Stimulated activated memory B cell treated with anti-CD40 and anti-IgM and Interleukin-4, amounts not matched to agents 10 μg/mL and 1 μg/mL and 100 μg/mL, for 72 hours (primary cell): ENCODE measurements around the gene FOXO1.
A peak's percentile ranks its signal among the peaks of the same experiment; 100 is the strongest.

Experiments used
- ATAC-seq: fragments of 150-1000 bp; cut with Tn5 transposase; 2 replicates; pipeline ENCODE4 v1.10.0; 2021
- H3K27ac Mint-ChIP-seq: one replicate; pipeline ENCODE4 v1.8.0; 2022; ENCODE audit warnings: mild to moderate bottlenecking, mixed read lengths
- H3K27me3 Mint-ChIP-seq: one replicate; pipeline ENCODE4 v1.8.0; 2022; ENCODE audit warnings: mixed read lengths
- H3K36me3 Mint-ChIP-seq: one replicate; pipeline ENCODE4 v1.8.0; 2022; ENCODE audit warnings: mixed read lengths
- H3K4me1 Mint-ChIP-seq: one replicate; pipeline ENCODE4 v1.8.0; 2022; ENCODE audit warnings: mixed read lengths
- H3K4me3 Mint-ChIP-seq: one replicate; pipeline ENCODE4 v1.8.0; 2022; ENCODE audit warnings: mild to moderate bottlenecking, moderate library complexity, mixed read lengths
- H3K9me3 Mint-ChIP-seq: one replicate; pipeline ENCODE4 v1.8.0; 2022; ENCODE audit warnings: mixed read lengths

Gene FOXO1

GRCh38 chr13:40631605-40632004, 34.8 kb downstream of the FOXO1 start:
- peaks cover 85% of the 10 kb centered on the region for H3K4me1 Mint-ChIP-seq
- no peaks in the 10 kb centered on the region for H3K9me3 Mint-ChIP-seq
- H3K4me3 Mint-ChIP-seq = no peak overlapping the region
- no peak for ATAC-seq
- H3K27ac Mint-ChIP-seq = peak overlapping the region; percentile 72
- H3K27me3 Mint-ChIP-seq = no peaks in the 10 kb centered on the region
- peaks cover 23% of the 10 kb centered on the region for H3K36me3 Mint-ChIP-seq

DNA sequence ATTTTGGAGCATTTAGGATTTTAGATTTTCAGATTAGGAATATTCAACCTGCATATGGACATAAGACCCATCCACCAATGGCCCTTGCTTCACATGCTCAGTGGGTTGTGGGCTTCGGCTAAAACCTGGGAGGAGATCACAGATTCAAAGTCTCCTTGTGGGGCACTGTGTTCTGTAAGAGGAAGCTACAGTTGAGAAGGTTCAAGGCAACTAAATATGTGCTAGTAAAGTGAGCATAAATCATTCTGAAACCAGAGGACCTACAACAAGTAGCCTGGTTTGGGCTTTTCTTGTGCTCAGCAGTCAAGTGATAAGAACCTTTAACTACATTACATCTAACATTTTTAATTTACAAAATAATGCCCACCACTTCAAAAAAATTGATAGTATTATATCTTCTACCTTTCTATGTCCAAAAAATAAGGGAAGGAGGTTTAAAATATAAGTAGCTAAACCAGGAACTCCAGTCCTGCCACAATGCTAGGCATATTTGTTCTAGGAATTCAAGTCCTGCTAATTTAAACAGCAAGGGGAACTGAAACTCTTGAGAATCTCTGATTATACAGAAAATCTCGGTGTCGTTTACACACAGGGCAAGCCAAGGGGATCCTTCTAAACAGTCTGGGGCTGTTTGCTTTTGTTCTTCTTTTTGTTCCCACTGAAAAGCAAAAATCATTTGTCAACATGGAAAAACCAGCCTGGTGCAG, 36.6 kb downstream of the FOXO1 start:
- Mint-ChIP-seq H3K4me3 (peak overlapping the region; percentile 38), H3K27me3 (no peaks in the 10 kb centered on the region), H3K36me3 (peaks cover 24% of the 10 kb centered on the region), H3K27ac (peak overlapping the region; percentile 72), H3K9me3 (no peaks in the 10 kb centered on the region), H3K4me1 (peaks cover 77% of the 10 kb centered on the region)
- ATAC-seq = peak; percentile 89

- ATAC-seq = no peak
- H3K4me3 Mint-ChIP-seq = no peak overlapping the region
- peaks cover 79% of the 10 kb centered on the region for H3K4me1 Mint-ChIP-seq
- H3K9me3 Mint-ChIP-seq = no peaks in the 10 kb centered on the region
- H3K27me3 Mint-ChIP-seq = no peaks in the 10 kb centered on the region
- peaks cover 24% of the 10 kb centered on the region for H3K36me3 Mint-ChIP-seq
- H3K27ac Mint-ChIP-seq = peak overlapping the region; percentile 58
Observed at GRCh38 chr13:40626977-40627376, 39.5 kb downstream of the FOXO1 start.

DNA sequence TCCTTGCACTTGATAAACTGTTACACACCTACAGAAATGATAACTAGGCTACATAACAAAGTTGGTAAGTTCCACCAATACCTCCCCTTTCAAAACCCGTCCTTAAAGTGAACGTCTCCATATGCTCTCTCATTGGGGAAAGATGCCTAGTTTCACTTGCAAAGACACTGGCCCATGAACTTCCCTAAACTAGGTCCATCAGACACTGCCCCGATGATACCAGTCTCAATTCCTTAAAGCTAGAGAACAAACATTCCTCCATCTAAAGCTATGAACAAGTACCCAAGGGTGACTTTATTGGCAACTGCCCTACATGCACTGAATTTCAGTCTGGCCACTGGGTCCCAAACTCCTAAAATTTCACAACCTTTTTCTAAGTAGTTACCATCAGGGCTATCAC, 39.9 kb downstream of the FOXO1 start:
- Mint-ChIP-seq H3K27me3 (no peaks in the 10 kb centered on the region), H3K27ac (peak overlapping the region; percentile 58), H3K4me3 (no peak overlapping the region), H3K36me3 (peaks cover 21% of the 10 kb centered on the region), H3K9me3 (no peaks in the 10 kb centered on the region), H3K4me1 (peaks cover 75% of the 10 kb centered on the region)
- no peak for ATAC-seq

DNA sequence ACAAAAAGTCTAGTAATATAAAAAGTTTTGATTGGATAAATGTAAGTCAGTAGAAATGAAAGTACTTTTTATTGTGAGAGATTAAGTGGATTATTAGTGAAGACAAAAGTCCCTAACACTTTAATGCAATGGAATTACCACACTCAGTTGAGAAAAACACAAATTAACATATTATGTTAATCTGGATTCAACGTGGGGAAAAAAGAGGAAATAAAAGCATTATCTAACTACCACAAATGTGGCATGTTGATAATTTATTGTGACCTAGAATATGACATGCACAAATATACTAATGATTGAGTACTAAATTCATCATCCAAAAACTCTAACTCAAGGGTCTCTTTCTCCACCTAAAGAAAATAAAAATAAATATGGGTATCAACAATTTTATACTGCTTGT, 41.5 kb downstream of the FOXO1 start:
- Mint-ChIP-seq H3K4me3 (no peak overlapping the region), H3K9me3 (no peaks in the 10 kb centered on the region), H3K27me3 (no peaks in the 10 kb centered on the region), H3K27ac (no peak overlapping the region), H3K4me1 (peaks cover 71% of the 10 kb centered on the region), H3K36me3 (peaks cover 19% of the 10 kb centered on the region)
- ATAC-seq = no peak

DNA sequence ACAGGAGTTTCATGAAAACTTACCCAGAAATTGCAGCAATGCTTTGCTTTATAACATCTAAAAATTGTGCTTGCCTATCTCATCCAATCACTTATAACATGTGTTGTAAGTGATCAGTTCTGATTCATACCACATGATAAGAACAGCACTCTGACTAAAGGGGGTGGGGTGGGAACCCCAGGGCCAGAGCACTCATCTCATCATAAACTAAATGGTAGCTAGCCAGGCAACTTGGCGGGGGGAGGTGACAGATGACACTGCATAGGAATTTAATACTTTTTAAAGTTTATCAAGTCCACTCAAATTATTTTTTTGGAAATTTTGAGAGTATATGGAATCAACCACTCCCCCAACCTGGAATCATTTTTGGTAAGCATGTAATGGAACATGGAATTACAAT, 42.1 kb downstream of the FOXO1 start:
- H3K4me3 Mint-ChIP-seq = no peak overlapping the region
- H3K27ac Mint-ChIP-seq = no peak overlapping the region
- peaks cover 71% of the 10 kb centered on the region for H3K4me1 Mint-ChIP-seq
- ATAC-seq = no peak
- peaks cover 25% of the 10 kb centered on the region for H3K36me3 Mint-ChIP-seq
- H3K27me3 Mint-ChIP-seq = no peaks in the 10 kb centered on the region
- H3K9me3 Mint-ChIP-seq = no peaks in the 10 kb centered on the region

DNA sequence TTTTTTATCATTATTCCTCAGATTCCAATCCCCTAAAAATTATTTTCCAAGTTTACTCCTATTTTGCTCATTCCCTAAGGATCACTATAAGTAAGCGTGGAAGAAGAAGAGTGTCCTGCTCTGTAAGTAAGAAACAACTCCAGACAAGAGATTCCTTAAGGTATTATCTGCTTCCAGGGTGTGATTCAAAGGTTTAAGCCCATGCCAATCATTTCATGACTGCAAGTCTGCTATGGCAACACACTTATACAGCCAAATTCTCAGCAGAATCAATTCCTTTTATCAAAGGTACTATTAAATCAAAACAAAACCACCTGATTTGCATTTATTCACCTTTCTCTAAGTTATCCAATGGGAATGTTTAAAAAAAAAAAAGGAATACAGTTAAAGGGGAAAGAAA, 43.7 kb downstream of the FOXO1 start:
- no peak for ATAC-seq
- H3K27me3 Mint-ChIP-seq = no peaks in the 10 kb centered on the region
- peaks cover 24% of the 10 kb centered on the region for H3K36me3 Mint-ChIP-seq
- no peak overlapping the region for H3K27ac Mint-ChIP-seq
- no peaks in the 10 kb centered on the region for H3K9me3 Mint-ChIP-seq
- peaks cover 72% of the 10 kb centered on the region for H3K4me1 Mint-ChIP-seq
- H3K4me3 Mint-ChIP-seq = no peak overlapping the region

DNA sequence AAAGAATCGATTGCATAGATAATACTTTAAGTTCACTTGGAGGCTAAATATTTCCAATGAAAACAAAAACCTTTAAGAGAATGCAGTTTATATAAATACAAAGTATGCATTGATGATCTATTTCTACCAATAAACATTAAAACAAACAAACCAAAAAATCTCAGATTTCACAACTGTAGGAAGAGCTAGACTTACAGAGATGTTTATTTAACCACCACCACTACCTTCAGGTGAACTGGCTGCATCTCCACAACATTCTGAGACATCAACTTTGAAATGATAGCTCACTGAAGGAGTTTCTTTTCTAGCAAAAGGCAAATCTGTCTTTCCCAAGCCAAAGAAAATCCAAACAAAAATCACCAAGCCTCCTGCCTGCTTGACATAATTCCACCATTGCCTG, 44.2 kb downstream of the FOXO1 start:
- Mint-ChIP-seq H3K27ac (no peak overlapping the region), H3K27me3 (no peaks in the 10 kb centered on the region), H3K36me3 (peaks cover 27% of the 10 kb centered on the region), H3K9me3 (no peaks in the 10 kb centered on the region), H3K4me3 (no peak overlapping the region), H3K4me1 (peaks cover 72% of the 10 kb centered on the region)
- ATAC-seq = no peak

DNA sequence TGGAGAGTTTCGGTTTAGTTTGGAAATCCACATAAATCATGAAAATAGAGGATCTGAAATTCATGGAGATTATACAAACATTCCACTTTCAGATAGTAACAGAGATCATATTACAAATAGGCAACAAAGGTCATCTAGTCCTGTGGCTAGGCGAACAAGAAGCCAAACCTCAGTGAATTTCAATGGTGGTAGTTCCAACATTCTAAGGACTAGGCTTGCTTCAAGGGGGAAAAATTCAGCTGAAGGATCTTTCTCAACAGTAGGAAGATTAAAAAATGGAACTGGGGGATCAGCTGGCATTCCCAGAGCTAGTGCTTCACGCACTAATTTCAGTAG, 47.0 kb downstream of the FOXO1 start:
- H3K4me1 Mint-ChIP-seq = peaks cover 84% of the 10 kb centered on the region
- no peaks in the 10 kb centered on the region for H3K9me3 Mint-ChIP-seq
- no peak for ATAC-seq
- no peak overlapping the region for H3K4me3 Mint-ChIP-seq
- H3K27ac Mint-ChIP-seq = peak overlapping the region; percentile 38
- peaks cover 27% of the 10 kb centered on the region for H3K36me3 Mint-ChIP-seq
- H3K27me3 Mint-ChIP-seq = no peaks in the 10 kb centered on the region

DNA sequence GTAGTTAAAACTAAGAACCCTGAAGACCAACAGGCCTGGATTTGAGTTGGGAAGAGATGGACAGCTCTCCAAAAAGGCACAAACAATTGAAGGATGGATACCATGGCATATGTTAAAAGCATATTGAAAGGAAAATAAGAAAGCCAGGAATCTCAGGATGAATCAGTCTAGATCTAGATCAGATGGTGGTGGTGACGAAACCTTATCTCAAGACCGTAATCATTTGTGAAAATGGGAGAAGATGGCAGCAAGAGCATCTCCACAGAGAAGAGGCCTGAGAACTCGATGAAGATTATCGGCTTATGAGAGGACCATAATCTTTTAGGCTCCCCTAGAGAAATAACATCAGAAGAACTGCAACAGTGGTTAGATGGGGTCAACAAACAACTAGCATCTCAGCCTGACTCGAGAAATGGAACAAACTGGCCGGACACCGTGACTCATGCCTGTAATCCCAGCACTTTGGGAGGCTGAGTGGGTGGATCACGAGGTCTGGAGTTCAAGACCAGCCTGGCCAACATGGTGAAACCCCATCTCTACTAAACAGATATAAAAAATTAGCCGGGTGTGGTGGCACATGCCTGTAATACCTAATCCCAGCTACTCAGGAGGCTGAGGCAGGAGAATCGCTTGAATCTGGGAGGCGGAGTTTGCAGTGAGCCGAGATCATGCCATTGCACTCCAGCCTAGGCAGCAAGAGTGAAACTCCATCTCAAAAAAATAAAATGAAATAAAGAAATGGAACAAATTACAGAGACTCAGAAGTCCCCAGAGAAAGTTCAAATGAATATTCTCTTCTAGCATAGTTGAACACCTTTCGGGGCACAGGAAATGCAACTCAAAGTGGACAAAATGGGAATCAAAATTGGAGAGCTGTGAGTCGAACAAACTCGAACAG, 47.6 kb downstream of the FOXO1 start:
- peaks cover 27% of the 10 kb centered on the region for H3K36me3 Mint-ChIP-seq
- no peaks in the 10 kb centered on the region for H3K9me3 Mint-ChIP-seq
- no peak for ATAC-seq
- H3K27ac Mint-ChIP-seq = peak overlapping the region; percentile 38
- H3K4me3 Mint-ChIP-seq = no peak overlapping the region
- H3K27me3 Mint-ChIP-seq = no peaks in the 10 kb centered on the region
- peaks cover 85% of the 10 kb centered on the region for H3K4me1 Mint-ChIP-seq

DNA sequence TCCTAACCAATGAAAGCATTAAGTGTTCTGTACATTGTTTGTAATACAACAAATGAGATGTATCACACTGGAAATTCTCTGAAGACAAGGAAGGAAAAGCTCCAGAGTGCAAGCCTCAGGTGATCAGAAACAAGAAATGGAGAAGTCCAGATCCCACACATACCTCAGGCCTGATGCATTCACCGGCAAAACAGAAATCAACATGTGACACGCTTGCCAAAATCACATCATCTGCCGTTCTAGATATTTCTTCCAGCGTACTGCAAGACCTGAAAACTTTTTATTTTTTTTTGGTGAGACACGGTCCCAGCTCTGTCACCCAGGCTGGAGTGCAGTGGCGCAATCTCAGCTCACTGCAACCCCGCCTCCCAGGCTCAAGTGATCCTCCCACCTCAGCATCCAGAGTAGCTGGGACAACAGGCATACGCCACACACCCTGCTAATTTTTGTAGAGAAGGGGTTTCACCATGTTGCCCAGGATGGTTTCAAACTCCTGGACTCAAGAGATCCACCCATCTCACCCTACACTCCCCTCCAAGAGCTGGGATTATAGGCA, 48.6 kb downstream of the FOXO1 start:
- H3K4me1 Mint-ChIP-seq = peaks cover 87% of the 10 kb centered on the region
- peaks cover 27% of the 10 kb centered on the region for H3K36me3 Mint-ChIP-seq
- no peaks in the 10 kb centered on the region for H3K9me3 Mint-ChIP-seq
- ATAC-seq = no peak
- no peaks in the 10 kb centered on the region for H3K27me3 Mint-ChIP-seq
- H3K27ac Mint-ChIP-seq = peak overlapping the region; percentile 38
- H3K4me3 Mint-ChIP-seq = no peak overlapping the region

DNA sequence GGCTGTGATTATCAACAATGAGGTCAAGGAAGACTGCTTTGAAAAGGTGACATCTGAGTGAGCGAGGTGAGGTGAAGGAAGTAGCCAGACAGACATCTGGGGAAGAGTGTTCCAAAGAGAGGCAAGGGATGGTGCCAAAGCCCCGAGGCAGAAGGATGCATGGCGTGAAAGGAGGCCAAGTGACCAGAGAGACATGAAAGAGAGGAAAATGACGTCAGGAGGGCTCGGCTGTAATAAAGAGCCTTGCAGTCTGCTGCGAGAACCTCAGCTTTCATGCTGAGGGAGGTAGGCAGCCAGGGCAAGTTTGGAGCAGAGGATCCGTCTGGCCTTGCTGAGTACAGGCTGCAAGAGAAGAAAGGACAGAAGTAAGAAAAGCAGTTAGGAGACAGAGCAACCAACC, 50.8 kb downstream of the FOXO1 start:
- Mint-ChIP-seq H3K9me3 (no peaks in the 10 kb centered on the region), H3K27me3 (no peaks in the 10 kb centered on the region), H3K4me3 (no peak overlapping the region), H3K4me1 (peaks cover 93% of the 10 kb centered on the region), H3K27ac (peak overlapping the region; percentile 93), H3K36me3 (peaks cover 27% of the 10 kb centered on the region)
- no peak for ATAC-seq

DNA sequence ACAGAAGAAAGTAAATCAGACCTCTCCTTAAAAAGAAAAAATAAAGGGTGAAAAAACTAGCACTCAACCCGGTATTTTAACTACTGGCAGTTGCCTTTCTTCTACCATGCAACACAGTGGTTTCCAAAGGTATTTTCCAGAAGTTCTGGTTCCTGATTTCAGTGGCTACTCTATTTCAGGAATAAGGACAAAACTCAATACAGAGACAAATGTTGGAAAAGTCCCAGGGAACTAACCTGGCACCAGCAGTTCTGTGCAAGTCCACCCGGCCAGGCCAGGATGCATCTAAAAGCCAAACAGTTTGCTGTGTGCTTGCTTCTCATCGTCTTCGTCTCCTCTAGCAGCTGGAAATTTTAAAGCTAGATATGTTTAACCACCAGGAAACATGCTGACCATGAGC, 52.5 kb downstream of the FOXO1 start:
- Mint-ChIP-seq H3K9me3 (no peaks in the 10 kb centered on the region), H3K4me3 (peak overlapping the region; percentile 65), H3K27me3 (no peaks in the 10 kb centered on the region), H3K4me1 (peaks cover 76% of the 10 kb centered on the region), H3K27ac (peak overlapping the region; percentile 93), H3K36me3 (peaks cover 18% of the 10 kb centered on the region)
- no peak for ATAC-seq

- Mint-ChIP-seq H3K4me3 (peak overlapping the region; percentile 65), H3K9me3 (no peaks in the 10 kb centered on the region), H3K27me3 (no peaks in the 10 kb centered on the region), H3K4me1 (peaks cover 71% of the 10 kb centered on the region), H3K36me3 (peaks cover 14% of the 10 kb centered on the region), H3K27ac (peak overlapping the region; percentile 93)
- peak; percentile 93 for ATAC-seq
Observed at GRCh38 chr13:40613192-40613818, 53.1 kb downstream of the FOXO1 start.

GRCh38 chr13:40612041-40612440, 54.4 kb downstream of the FOXO1 start:
- no peak for ATAC-seq
- Mint-ChIP-seq H3K4me3 (no peak overlapping the region), H3K27me3 (no peaks in the 10 kb centered on the region), H3K27ac (peak overlapping the region; percentile 53), H3K36me3 (peaks cover 7% of the 10 kb centered on the region), H3K4me1 (peaks cover 69% of the 10 kb centered on the region), H3K9me3 (no peaks in the 10 kb centered on the region)
